ENCODE data around the gene KDM5C.

KDM5C gene

DNA sequence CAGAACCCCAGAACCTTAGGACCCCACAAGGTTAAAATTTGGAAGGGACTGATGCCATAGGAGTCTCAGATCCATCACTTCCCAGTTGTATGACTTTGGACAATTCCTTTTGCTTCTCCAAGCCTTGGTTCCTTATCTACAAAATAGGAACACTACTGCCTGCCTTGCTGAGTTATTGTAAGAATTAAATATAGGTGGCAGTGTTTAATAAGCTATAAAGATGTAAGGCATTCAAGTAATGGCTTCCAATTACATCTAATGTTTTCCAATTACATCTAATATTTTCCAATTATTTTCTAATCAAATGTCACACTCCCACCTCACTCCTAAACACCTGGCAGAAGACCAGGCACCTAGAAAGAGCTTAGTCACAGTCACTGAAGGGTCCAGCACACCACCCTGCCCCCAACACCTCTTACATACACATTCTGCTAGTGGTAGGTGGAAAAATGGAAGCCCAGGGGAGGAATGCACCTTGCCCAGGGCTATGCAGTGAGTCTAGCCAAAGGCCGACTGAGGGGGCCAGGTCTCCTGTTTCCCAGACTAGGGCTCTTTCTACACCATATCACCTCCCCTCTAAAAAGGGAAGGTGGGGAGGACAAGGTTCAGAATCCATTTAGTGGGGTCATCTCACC is 24.5 kb upstream of the KDM5C start:
- DNase-seq = no peak

- no peak for DNase-seq
These were observed 22.9 kb upstream of the KDM5C start for GRCh38 chrX:53247928-53248327.

GRCh38 chrX:53246231-53246630 is 21.2 kb upstream of the KDM5C start:
- DNase-seq = no peak

DNA sequence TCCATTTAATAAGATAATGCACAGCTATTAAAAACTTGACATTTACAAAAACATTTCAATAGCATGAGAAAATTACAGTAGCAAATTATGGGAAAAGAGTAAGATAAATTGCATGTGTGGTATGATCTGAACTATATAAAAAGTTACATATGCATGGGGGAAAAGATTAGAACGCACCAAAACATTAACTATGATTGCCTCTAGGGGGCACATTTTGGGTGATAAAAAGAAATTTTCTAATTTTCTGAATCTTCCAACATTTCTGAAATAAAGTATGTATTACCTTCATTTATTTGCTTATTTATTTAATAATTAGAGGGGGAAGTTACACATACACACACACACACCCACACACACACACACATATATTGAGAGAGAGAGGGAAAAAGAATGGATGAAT is 19.6 kb upstream of the KDM5C start:
- no peak for DNase-seq

GRCh38 chrX:53242310-53242709 is 17.3 kb upstream of the KDM5C start:
- DNase-seq = no peak

DNA sequence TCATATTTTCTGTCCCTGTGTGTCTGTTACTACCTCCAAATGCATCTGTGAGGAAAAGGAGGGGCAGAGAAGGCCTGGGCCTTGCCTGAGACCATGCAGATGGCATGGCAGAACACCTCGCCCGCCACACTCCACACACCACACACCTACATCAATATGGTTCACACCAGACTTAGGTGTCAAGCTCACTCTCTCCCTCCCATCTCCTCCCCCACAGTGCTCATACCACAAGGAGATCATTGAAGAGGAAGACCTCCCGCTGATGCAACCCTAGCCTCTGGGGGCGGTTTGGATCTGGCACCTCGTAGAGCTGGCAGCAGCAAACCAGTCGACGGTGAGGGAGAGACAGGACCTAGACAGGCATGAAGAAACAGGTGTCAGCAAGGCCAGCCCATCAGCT is 16.6 kb upstream of the KDM5C start:
- no peak for DNase-seq

GRCh38 chrX:53239474-53239873 is 14.5 kb upstream of the KDM5C start:
- peak; percentile 41 for DNase-seq

DNA sequence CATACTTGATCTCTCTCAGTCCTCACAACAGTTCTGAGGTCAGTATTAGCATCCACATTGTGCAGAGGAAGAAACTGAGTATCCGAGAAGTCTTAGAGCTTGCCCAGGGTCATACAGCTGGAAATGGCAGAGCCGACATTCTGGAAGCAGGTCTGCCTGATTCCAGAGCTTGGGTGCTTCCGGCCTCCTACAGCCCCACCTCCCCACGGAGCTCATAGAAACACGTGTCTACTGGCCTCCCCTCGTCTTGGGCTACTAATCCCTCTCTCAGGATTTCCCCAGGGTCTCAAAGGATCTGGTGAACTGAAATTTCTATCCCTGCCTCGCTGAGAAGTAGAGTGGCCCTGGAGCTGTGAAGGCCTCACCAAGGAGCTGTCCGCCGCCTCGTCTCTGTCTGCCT is 12.0 kb upstream of the KDM5C start:
- DNase-seq = no peak

DNA sequence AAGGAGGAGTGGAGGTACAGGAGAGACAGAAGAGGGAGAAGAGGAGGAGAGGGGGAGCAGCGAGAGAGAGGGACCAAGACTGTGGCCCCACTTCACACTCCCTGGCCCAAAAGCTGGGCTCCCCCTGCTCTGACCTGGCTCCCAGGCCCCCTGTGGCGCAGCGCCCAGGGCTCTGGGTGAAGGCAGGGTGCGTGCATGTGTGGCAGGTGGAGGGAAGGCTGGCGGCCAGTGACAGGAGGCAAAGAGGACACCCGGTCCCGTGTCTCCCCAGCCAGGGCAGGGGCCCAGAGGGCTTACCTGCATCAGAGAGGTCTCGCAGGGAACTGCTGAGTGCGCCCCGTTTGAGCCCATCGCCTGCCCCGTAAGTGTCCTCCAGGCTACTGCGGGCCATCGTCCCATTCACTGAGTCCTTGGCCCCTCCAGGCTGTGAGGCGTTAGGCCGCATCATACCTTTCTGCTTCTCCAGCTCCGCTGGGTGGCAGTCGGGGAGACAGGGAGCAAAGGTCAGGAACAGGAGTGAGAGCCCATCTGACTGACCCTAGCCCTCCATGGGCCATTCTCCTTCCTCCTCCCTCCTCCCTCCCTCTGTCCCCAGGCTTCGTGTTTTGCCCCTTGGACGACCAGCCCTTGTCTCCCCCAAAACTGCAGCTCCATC is 11.1 kb upstream of the KDM5C start:
- DNase-seq = no peak

- DNase-seq = no peak
These were observed 10.6 kb upstream of the KDM5C start for GRCh38 chrX:53235566-53235965.

DNA sequence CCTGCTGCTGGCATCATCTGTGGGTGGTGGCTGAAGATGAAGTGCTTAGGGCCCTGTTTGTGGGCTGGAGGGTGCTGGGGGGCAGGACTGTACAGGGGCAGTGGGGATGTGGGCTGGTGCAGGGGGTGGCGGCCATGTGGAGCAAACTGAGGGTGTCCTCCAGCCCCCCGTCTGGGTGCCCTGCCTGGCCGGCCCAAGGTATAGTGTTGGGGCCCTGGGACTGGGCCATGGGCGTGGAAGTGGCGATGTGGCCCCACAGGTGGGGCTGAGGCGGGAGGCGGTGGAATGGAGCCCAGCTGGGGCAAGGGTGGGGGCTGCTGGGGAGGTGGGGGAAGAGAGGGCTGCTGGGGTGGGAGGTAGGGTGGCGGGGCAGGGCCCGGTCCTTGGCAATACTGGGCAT is 9.5 kb upstream of the KDM5C start:
- no peak for DNase-seq

- DNase-seq = no peak
These were observed 8.5 kb upstream of the KDM5C start for GRCh38 chrX:53233536-53233935.

DNA sequence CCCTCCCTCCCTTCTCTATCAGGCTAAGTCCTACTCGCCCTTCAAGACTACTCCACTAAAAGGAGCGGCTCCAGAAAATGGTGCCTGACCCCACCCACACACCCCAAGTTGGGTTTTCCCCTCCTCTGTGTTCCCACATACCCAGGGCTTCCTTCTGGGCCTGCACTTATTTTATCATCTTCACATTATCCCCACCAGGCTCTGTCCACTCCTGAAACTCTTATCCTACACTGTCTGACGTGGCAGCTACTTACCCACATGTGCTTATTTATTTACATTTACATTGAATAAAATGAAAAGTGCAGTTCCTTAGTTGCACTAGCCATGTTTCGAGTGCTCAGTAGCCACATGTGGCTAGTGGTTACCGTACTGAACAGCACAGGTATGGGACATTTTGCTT is 5.1 kb upstream of the KDM5C start:
- DNase-seq = no peak

DNA sequence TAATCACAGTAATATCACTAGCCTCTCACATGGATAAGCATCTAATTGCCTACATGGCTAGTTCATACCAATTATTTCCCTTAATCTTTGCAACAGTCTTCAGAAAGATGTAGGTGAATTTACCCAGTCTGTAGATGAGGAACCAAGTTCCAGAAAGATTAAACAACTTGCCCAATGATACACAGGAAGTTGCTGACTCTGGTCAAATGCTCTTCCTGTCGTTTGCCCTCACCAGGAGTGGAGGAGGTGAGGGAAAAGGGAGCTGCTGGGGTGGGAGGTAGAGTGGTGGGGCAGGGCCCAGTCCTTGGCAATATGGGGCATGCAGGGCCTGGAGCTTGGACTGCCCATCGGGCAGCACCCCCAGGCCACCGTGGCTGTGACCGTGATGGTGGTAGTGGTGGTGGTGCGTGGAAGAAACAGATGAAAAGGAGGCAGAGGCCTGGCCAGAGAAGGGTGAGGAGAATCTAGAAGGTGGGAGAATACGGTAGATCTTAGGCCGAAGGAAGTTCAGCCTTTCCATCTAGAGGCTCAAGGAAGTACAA is 2.3 kb upstream of the KDM5C start:
- no peak for DNase-seq

GRCh38 chrX:53223955-53224859 is 800 bp downstream of the KDM5C start:
- peak; percentile 4 for DNase-seq

GRCh38 chrX:53223068-53223693 is 1.8 kb downstream of the KDM5C start:
- DNase-seq = no peak

DNA sequence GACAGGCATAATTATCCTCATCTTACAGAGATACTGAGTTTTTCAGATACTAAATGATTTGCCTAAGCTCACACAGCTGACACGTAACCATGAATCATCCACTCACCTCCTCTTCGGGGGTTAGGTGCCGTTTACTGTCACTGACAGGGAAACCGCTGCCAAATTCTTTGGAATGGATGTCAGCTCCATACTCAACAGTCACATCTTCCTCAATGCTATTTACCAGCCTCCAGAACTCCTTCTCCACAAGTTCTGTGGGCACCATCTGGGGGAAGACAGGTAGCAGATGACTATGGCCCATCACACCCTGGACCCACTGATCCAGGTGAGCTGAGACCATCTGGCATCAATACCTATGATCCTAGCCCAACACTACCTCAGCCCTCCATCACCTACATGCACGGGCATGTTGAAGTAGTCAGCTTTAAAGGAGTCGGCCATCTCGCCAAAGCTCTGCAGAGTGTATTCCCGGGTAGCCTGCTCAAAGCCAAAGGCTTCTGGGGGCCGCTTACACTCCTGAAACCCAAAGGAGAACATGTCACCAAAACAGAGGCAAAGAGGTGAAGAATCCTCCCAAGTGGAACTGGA is 13.5 kb downstream of the KDM5C start:
- DNase-seq = no peak

DNA sequence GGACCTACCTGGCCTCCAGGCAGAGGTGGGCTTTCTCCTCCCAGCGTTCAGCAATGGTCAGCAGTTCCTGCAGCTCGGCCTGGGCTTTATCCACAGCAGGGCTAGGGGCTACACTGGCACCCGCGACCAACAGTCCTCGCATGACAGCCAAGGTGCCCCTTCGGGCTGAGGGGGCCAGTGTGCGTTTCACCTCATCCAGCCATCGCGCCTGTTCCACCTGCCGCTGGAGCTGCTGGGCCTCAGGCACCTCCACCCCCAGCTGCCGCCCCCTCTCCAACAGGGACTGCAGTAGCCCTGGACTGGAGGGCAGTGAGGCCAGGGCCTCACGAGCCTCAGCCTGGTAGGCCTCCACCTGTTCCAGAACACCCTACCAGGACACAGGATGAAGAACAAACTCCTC is 28.3 kb downstream of the KDM5C start:
- no peak for DNase-seq

DNA sequence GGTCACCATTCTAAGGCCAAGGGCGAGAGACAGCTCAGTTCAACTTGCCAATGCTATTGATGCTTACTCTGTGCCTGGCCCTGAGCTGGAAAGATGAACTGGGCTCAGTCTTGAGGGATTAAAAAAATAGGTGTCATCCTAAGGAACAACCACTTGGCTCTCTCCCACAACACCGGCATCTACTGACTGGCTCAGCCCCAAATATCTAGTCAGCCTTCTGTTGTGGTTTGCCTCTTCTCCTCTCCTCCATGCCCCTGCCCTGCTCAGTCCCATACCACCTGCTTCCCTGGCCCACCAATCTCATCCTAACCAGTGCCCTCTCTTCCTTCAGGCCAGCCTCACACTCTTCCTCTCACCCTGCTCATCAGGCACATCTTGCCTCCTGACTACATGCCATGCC is 29.6 kb downstream of the KDM5C start:
- DNase-seq = no peak

DNA sequence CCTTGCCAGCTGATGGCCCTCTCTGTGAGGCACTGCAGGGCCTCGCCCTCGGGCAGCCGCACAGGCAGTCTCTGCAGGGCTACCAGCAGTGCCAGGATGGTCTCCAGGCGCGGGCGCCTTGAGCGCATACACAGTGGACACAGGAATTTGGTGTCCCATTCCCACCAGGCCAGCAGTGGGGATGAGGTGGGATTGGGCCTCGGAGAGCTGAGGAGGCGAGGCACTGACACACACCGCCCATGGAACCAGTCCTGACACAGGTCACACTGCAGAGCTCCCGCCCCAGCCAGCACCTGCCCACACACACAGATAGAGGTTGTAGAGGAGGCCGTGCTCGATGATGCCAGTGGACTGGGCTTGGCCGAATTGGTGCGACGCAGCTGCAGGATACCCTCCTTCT is 30.7 kb downstream of the KDM5C start:
- DNase-seq = no peak

- no peak for DNase-seq
These were observed 31.9 kb downstream of the KDM5C start for GRCh38 chrX:53193093-53193492.

DNA sequence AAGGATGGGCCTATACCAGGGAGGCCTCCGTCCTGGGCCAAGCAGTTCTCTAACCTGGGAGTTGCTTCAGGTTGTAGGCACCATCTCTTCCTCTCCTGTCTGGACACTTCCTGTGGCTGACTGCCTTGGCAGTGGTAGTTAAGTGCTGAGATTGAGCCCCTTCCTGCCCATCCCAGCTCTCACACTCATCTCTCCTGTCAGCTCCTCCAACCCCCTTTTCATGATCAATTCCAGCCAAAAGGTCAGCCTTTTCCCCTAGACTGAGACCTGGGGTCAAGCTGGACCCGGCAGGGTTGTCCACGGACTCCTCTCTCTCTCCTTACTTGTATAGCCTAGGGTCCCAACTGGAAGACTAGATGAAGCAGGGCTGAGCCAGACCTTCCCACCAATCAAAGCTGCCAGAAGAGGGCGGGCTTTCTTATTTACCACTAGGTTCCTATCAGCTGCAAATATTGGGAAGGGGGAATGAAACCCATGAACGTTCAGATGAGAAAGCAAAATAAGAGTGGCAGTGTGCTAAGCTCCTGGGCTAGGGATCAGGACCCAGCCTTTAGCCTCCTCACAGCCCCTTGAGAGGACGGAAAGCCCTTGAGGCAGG is 34.5 kb downstream of the KDM5C start:
- DNase-seq = no peak

All from stimulated activated CD4-positive, alpha-beta T cell treated with anti-CD3 and anti-CD28 coated beads, Interleukin-4, amount 100 ng/mL, for 1 hour (primary cell).